HG03520 (cell line): ENCODE results near the gene ACAN.

Experiments
- ATAC-seq: cut with Tn5 transposase; IDR thresholded peaks from one replicate; pipeline ENCODE4 v1.9.1; 2021; ENCODE audit warnings: mild to moderate bottlenecking, moderate library complexity; ENCODE audit not compliant: unreplicated experiment

The ACAN gene

GRCh38 chr15:88900982-88901418 is 97.8 kb downstream of the ACAN start:
- no peak for ATAC-seq

- ATAC-seq = no peak
These were observed 98.4 kb downstream of the ACAN start for GRCh38 chr15:88901508-88902220.

- ATAC-seq = no peak
These were observed 99.1 kb downstream of the ACAN start for GRCh38 chr15:88902221-88902835.

GRCh38 chr15:88902846-88903245 is 99.6 kb downstream of the ACAN start:
- no peak for ATAC-seq

- ATAC-seq = no peak
These were observed 101.0 kb downstream of the ACAN start for GRCh38 chr15:88904257-88904623.

- peak; percentile 73 for ATAC-seq
These were observed 101.5 kb downstream of the ACAN start for GRCh38 chr15:88904624-88905327.

- no peak for ATAC-seq
These were observed 102.3 kb downstream of the ACAN start for GRCh38 chr15:88905576-88905975.

GRCh38 chr15:88906130-88906529 is 102.9 kb downstream of the ACAN start:
- ATAC-seq = no peak

- no peak for ATAC-seq
These were observed 103.3 kb downstream of the ACAN start for GRCh38 chr15:88906551-88906950.

- no peak for ATAC-seq
These were observed 103.9 kb downstream of the ACAN start for GRCh38 chr15:88907111-88907510.

GRCh38 chr15:88908123-88908522 is 104.9 kb downstream of the ACAN start:
- ATAC-seq = no peak

GRCh38 chr15:88908697-88909621 is 105.7 kb downstream of the ACAN start:
- ATAC-seq = no peak

GRCh38 chr15:88909956-88910831 is 107.0 kb downstream of the ACAN start:
- ATAC-seq = no peak

- no peak for ATAC-seq
These were observed 108.5 kb downstream of the ACAN start for GRCh38 chr15:88911766-88912118.

- ATAC-seq = no peak
These were observed 109.3 kb downstream of the ACAN start for GRCh38 chr15:88912500-88912921.

- ATAC-seq = peak; percentile 47
These were observed 110.0 kb downstream of the ACAN start, which contains the start of gene MFGE8 for GRCh38 chr15:88913017-88913849. MFGE8 (minus strand) TSS chr15:88913379; CDS start chr15:88913319, 60 bp downstream.

- ATAC-seq = no peak
These were observed 110.6 kb downstream of the ACAN start for GRCh38 chr15:88913850-88914169.

GRCh38 chr15:88915354-88915753 is 112.1 kb downstream of the ACAN start:
- ATAC-seq = no peak

GRCh38 chr15:88917760-88918159 is 114.5 kb downstream of the ACAN start:
- no peak for ATAC-seq
